H1 (cell line): ENCODE data around the gene SLC44A1. TPM values are rescaled to one million over a fixed set of nuclear protein-coding genes. Genes with fewer than 3 reads are reported as not detected.

ENCODE experiments used
- CTCF ChIA-PET: fragments of 300-600 bp; sonication (Branson Sonifier 250); formaldehyde crosslinking; loops from one replicate; lab custom pipeline; 2021; ENCODE audit not compliant: partially characterized antibody; lab: Charles Lee
- POLR2A ChIA-PET: fragments of 300-600 bp; sonication (Branson Sonifier 250); formaldehyde crosslinking; loops from one replicate; lab custom pipeline; 2021; ENCODE audit warnings: inconsistent platforms; ENCODE audit not compliant: partially characterized antibody; lab: Charles Lee
- DNase-seq, 2 experiments: peaks; one replicate each; pipeline versions ENCODE4 v3.0.0 to v3.0.0-alpha.2; 2010 to 2022; ENCODE audit warnings: low spot score in 2 of 2, low read depth in 1 of 2, mixed read lengths in 1 of 2
- FAIRE-seq: peaks from 2 replicates; lab custom pipeline; 2011; peaks lifted over from hg19 to GRCh38; lab: Jason Lieb, UNC
- H2AFZ ChIP-seq: 2 replicates; pipeline ENCODE4 v1.8.1; 2012; ENCODE audit warnings: low read length, inconsistent platforms
- H2AK5ac ChIP-seq: 2 replicates; pipeline ENCODE4 v1.6.1; 2013; ENCODE audit warnings: low read depth, low read length
- H2BK120ac ChIP-seq: replicated peaks from 2 replicates; pipeline ENCODE3; 2013; ENCODE audit warnings: low read depth, low read length, inconsistent platforms
- H2BK12ac ChIP-seq: 2 replicates; pipeline ENCODE4 v1.6.1; 2013; ENCODE audit warnings: low read depth, low read length
- H2BK15ac ChIP-seq: 2 replicates; pipeline ENCODE4 v1.6.1; 2013; ENCODE audit warnings: low read length
- H2BK20ac ChIP-seq: 2 replicates; pipeline ENCODE4 v1.6.1; 2013; ENCODE audit warnings: low read length
- H2BK5ac ChIP-seq: 2 replicates; pipeline ENCODE4 v1.6.1; 2013; ENCODE audit warnings: low read depth, low read length
- H3K14ac ChIP-seq: 2 replicates; pipeline ENCODE4 v1.6.1; 2013; ENCODE audit warnings: inconsistent platforms; ENCODE audit not compliant: insufficient read length
- H3K18ac ChIP-seq: 2 replicates; pipeline ENCODE4 v1.6.1; 2013; ENCODE audit warnings: low read length; ENCODE audit errors: extremely low read depth
- H3K23ac ChIP-seq: 2 replicates; pipeline ENCODE4 v1.6.1; 2013; ENCODE audit warnings: inconsistent platforms; ENCODE audit not compliant: insufficient read length
- H3K23me2 ChIP-seq: 2 replicates; pipeline ENCODE4 v1.6.1; 2013; ENCODE audit warnings: low read depth, low read length
- H3K27ac ChIP-seq: 2 replicates; pipeline ENCODE4 v1.6.1; 2011; ENCODE audit warnings: low read depth, low read length, inconsistent platforms
- H3K27me3 ChIP-seq, 4 experiments: replicated peaks in 1 of 4; 1 replicate in 1 of 4; 2 replicates in 3 of 4; pipeline versions ENCODE4 v1.6.1 to v1.8.1; 2011 to 2013; ENCODE audit warnings: low read length in 3 of 4, mild to moderate bottlenecking in 3 of 4, inconsistent platforms in 2 of 4, mixed read lengths in 2 of 4, moderate library complexity in 1 of 4; ENCODE audit not compliant: control insufficient read depth in 3 of 4, insufficient read depth in 3 of 4; ENCODE audit errors: extremely low read depth in 1 of 4
- H3K36me3 ChIP-seq, 4 experiments: 2 replicates each; pipeline versions ENCODE4 v1.6.1 to v1.8.1; 2011 to 2013; ENCODE audit warnings: mild to moderate bottlenecking in 4 of 4, low read length in 3 of 4, moderate library complexity in 2 of 4, control low read depth in 1 of 4, inconsistent platforms in 1 of 4; ENCODE audit not compliant: insufficient read depth in 4 of 4, control insufficient read depth in 2 of 4
- H3K4ac ChIP-seq: replicated peaks from 2 replicates; pipeline ENCODE3; 2013; ENCODE audit warnings: low read length, low read depth, mixed read lengths, inconsistent platforms; ENCODE audit not compliant: insufficient read length
- H3K4me1 ChIP-seq, 4 experiments: replicated peaks in 1 of 4; 1 replicate in 1 of 4; 2 replicates in 3 of 4; pipeline versions ENCODE4 v1.6.1 to v1.8.1; 2011 to 2013; ENCODE audit warnings: low read length in 3 of 4, inconsistent platforms in 2 of 4, mixed read lengths in 1 of 4; ENCODE audit not compliant: insufficient read depth in 4 of 4, control insufficient read depth in 3 of 4
- H3K4me2 ChIP-seq, 2 experiments: 2 replicates each; pipeline versions ENCODE4 v1.6.1 to v1.8.1; 2011 to 2013; ENCODE audit warnings: low read depth in 2 of 2, low read length in 2 of 2, control low read depth in 1 of 2, inconsistent platforms in 1 of 2, mild to moderate bottlenecking in 1 of 2; ENCODE audit not compliant: insufficient read depth in 1 of 2
- H3K4me3 ChIP-seq, 4 experiments: fragments of 200-600, 300-600 bp in 1 of 4; sonication (generic), shearing (Covaris generic), sonication (Bioruptor Twin) in 1 of 4; 2 replicates each; pipeline versions ENCODE4 v1.5.1 to v1.8.1; 2011 to 2016; ENCODE audit warnings: low read length in 4 of 4, low read depth in 3 of 4, control low read depth in 2 of 4, inconsistent platforms in 2 of 4, mild to moderate bottlenecking in 2 of 4, mixed read lengths in 1 of 4, moderate library complexity in 1 of 4; ENCODE audit not compliant: insufficient read depth in 2 of 4; ENCODE audit errors: extremely low read depth in 1 of 4
- H3K56ac ChIP-seq: replicated peaks from 2 replicates; pipeline ENCODE3; 2013; ENCODE audit warnings: low read depth, mild to moderate bottlenecking, mixed read lengths, low read length, inconsistent platforms; ENCODE audit not compliant: insufficient read length
- H3K79me1 ChIP-seq: 2 replicates; pipeline ENCODE4 v1.6.1; 2013; ENCODE audit warnings: low read depth, low read length, control low read depth
- H3K79me2 ChIP-seq, 2 experiments: 2 replicates each; pipeline versions ENCODE4 v1.6.1 to v1.8.1; 2012 to 2013; ENCODE audit warnings: low read length in 2 of 2, mild to moderate bottlenecking in 2 of 2, inconsistent platforms in 1 of 2; ENCODE audit not compliant: insufficient read depth in 2 of 2, control insufficient read depth in 1 of 2
- H3K9ac ChIP-seq, 4 experiments: replicated peaks in 1 of 4; 1 replicate in 1 of 4; 2 replicates in 3 of 4; pipeline versions ENCODE4 v1.6.1 to v1.8.1; 2011 to 2013; ENCODE audit warnings: low read depth in 3 of 4, low read length in 3 of 4, control low read depth in 2 of 4, mild to moderate bottlenecking in 2 of 4, moderate library complexity in 2 of 4, inconsistent platforms in 1 of 4; ENCODE audit errors: extremely low read depth in 1 of 4
- H3K9me3 ChIP-seq, 2 experiments: 2 replicates each; pipeline versions ENCODE4 v1.6.1 to v1.8.1; 2012 to 2013; ENCODE audit warnings: mild to moderate bottlenecking in 2 of 2, moderate library complexity in 2 of 2, control low read depth in 1 of 2, inconsistent platforms in 1 of 2, low read depth in 1 of 2, low read length in 1 of 2, mixed read lengths in 1 of 2; ENCODE audit not compliant: insufficient read depth in 2 of 2
- H4K20me1 ChIP-seq, 2 experiments: replicated peaks in 1 of 2; 2 replicates each; pipeline versions ENCODE3 to v1.8.1; 2011 to 2013; ENCODE audit warnings: inconsistent platforms in 2 of 2, low read length in 2 of 2, mild to moderate bottlenecking in 1 of 2; ENCODE audit not compliant: insufficient read depth in 2 of 2, control insufficient read depth in 1 of 2
- H4K5ac ChIP-seq: 2 replicates; pipeline ENCODE4 v1.6.1; 2013; ENCODE audit warnings: low read length, low read depth, mixed read lengths, inconsistent platforms; ENCODE audit not compliant: insufficient read length
- H4K8ac ChIP-seq: 2 replicates; pipeline ENCODE4 v1.8.0; 2013; ENCODE audit warnings: mild to moderate bottlenecking, moderate library complexity, low read length, inconsistent platforms; ENCODE audit not compliant: insufficient read depth; ENCODE audit errors: extremely low read depth
- H4K91ac ChIP-seq: replicated peaks from 2 replicates; pipeline ENCODE3; 2013; ENCODE audit warnings: low read length, mixed read lengths, inconsistent platforms; ENCODE audit not compliant: insufficient read length
- BACH1 ChIP-seq: IDR thresholded peaks from 2 replicates; pipeline ENCODE4 v1.6.1; 2012; ENCODE audit warnings: low read length, improper control_type of control experiment
- CEBPB ChIP-seq: IDR thresholded peaks from 2 replicates; pipeline ENCODE4 v1.6.1; 2012; ENCODE audit warnings: low read depth, low read length
- CTCF ChIP-seq, 3 experiments: IDR thresholded peaks; 1 replicate in 2 of 3; 2 replicates in 1 of 3; pipeline versions ENCODE4 v1.5.1 to v1.6.1; 2011; ENCODE audit warnings: low read length in 3 of 3, mild to moderate bottlenecking in 3 of 3, inconsistent platforms in 2 of 3, low read depth in 1 of 3, moderate library complexity in 1 of 3; ENCODE audit not compliant: insufficient read depth in 1 of 3; ENCODE audit errors: control extremely low read depth in 1 of 3
- EGR1 ChIP-seq: IDR thresholded peaks from 2 replicates; pipeline ENCODE4 v1.6.1; 2011; ENCODE audit warnings: low read depth, low read length, borderline replicate concordance
- KDM4A ChIP-seq: IDR thresholded peaks from one replicate; pipeline ENCODE4 v1.7.1; 2012; ENCODE audit warnings: low read depth, mild to moderate bottlenecking, moderate library complexity, low read length, inconsistent platforms; ENCODE audit not compliant: severe bottlenecking
- NRF1 ChIP-seq: IDR thresholded peaks from 2 replicates; pipeline ENCODE4 v1.6.1; 2011; ENCODE audit warnings: mild to moderate bottlenecking, low read depth, low read length, improper control_type of control experiment
- RAD21 ChIP-seq, 2 experiments: IDR thresholded peaks in 1 of 2; conservative IDR thresholded peaks in 1 of 2; 2 replicates each; pipeline ENCODE4 v1.6.1; 2011; ENCODE audit warnings: low read depth in 2 of 2, low read length in 2 of 2, improper control_type of control experiment in 1 of 2, inconsistent platforms in 1 of 2, mild to moderate bottlenecking in 1 of 2, moderate library complexity in 1 of 2
- SP4 ChIP-seq: IDR thresholded peaks from 2 replicates; pipeline ENCODE4 v1.6.1; 2012; ENCODE audit warnings: low read length, inconsistent platforms
- SUZ12 ChIP-seq: fragments of 200-600 bp; sonication (generic); IDR thresholded peaks from 2 replicates; pipeline ENCODE4 v1.6.1; 2012; ENCODE audit warnings: mild to moderate bottlenecking, inconsistent platforms, low read length, moderate library complexity, mixed read lengths
- TBP ChIP-seq: IDR thresholded peaks from 2 replicates; pipeline ENCODE4 v1.6.1; 2011; ENCODE audit warnings: low read depth, low read length, improper control_type of control experiment
- TEAD4 ChIP-seq: IDR thresholded peaks from 2 replicates; pipeline ENCODE4 v1.6.1; 2012; ENCODE audit warnings: low read depth, low read length, inconsistent platforms, mixed read lengths
- YY1 ChIP-seq: IDR thresholded peaks from 2 replicates; pipeline ENCODE4 v1.6.1; 2011; ENCODE audit warnings: low read depth, mild to moderate bottlenecking, low read length
- WGBS, 2 experiments: shearing (Covaris generic) in 1 of 2; methylation state at CpG; one replicate each; pipeline versions ENCODE4 v1.1.6 to v1.1.7; 2013 to 2015; ENCODE audit warnings: low lambda C conversion rate in 2 of 2, mixed read lengths in 2 of 2, inconsistent platforms in 1 of 2, low coverage in 1 of 2, missing lambda C conversion rate in 1 of 2; ENCODE audit not compliant: insufficient replicate concordance in 2 of 2, insufficient coverage in 1 of 2, insufficient read length in 1 of 2; ENCODE audit errors: extremely low coverage in 1 of 2, missing lambda C conversion rate in 1 of 2; 5-methylcytosine and 5-hydroxymethylcytosine counted together
- polyA plus RNA-seq, 7 experiments: library from polyadenylated mRNA; depleted of rRNA in 3 of 7; stranded (reverse) in 5 of 7; unstranded in 2 of 7; fragments of >200 nt in 5 of 7; fragments of 200-250 nt in 2 of 7; gene quantifications; 1 replicate in 5 of 7; 2 replicates in 1 of 7; 4 replicates in 1 of 7; pipeline versions ENCODE4 v1.2.1 to v1.2.3, GENCODE V29; 2011 to 2013; ENCODE audit warnings: missing spikeins in 2 of 7, mixed read lengths in 2 of 7
- total RNA-seq: library from RNA; stranded (reverse); fragmentation: NEBNext Ultra II Directional; extraction: Animal tissue kit (Norgen Biotek cat#: 25700); gene quantifications from 2 replicates; pipeline ENCODE4 v1.2.1, GENCODE V29; 2021

Gene SLC44A1
- total and polyA plus RNA-seq, 2 of the 8 experiments (the other 6 are each of a cell fraction or from before 2014, with no cell fraction given), result 30.5 to 71.2 TPM

GRCh38 chr9:105473221-105473620 lies 228.8 kb downstream of the SLC44A1 start:
- Histone ChIP-seq H3K4me3 (no peak overlapping the region), H3K79me1 (no peaks in the 10 kb centered on the region; the same call in 1 of the 2 replicates), H4K91ac (no peak overlapping the region), H4K8ac (no peak overlapping the region), H2BK120ac (no peak overlapping the region), H2BK15ac (no peak overlapping the region), H3K27me3 (no peaks in the 10 kb centered on the region), H3K4me1 (no peaks in the 10 kb centered on the region), H2BK20ac (no peak overlapping the region), H2AFZ (no peak overlapping the region), H3K23me2 (no peaks in the 10 kb centered on the region), H3K9ac (no peak overlapping the region), H3K14ac (no peak overlapping the region), H3K9me3 (no peaks in the 10 kb centered on the region), H4K5ac (no peak overlapping the region), H2AK5ac (no peak overlapping the region), H3K36me3 (peaks cover 0 to 5% (median 3%) of the 10 kb centered on the region in 4 experiments; a peak in 2 of 8 replicates), H3K18ac (no peak overlapping the region), H3K56ac (no peak overlapping the region), H3K23ac (no peak overlapping the region), H4K20me1 (no peaks in the 10 kb centered on the region), H2BK12ac (no peak overlapping the region), H3K79me2 (no peaks in the 10 kb centered on the region), H3K27ac (no peak overlapping the region), H2BK5ac (no peak overlapping the region), H3K4me2 (no peak overlapping the region), H3K4ac (no peak overlapping the region)
- no peak for DNase-seq
- CTCF ChIA-PET, result interaction anchor here (0.9 to 1.9 kb wide), 5 partner anchors 8 to 610 kb away, joined by 3 to 7 read pairs (median 6); no protein-coding TSS in a partner anchor
- WGBS, 2 experiments, result 92% methylated on average over 2 of the region's 2 CpGs; no CpG with 5 or more reads in 1 of the 2 experiments
- POLR2A ChIA-PET, result no interaction called here
- no peak for FAIRE-seq
- no peak for TF ChIP-seq NRF1
- no peak for TF ChIP-seq CTCF (IDR thresholded peaks at IDR 0.05; ENCODE audit: control extremely low read depth in 1 of 3, insufficient read depth in 1 of 3, low read depth in 1 of 3, low read length in 3 of 3)
- no peak for TF ChIP-seq CEBPB
- no peak for TF ChIP-seq EGR1
- no peak for TF ChIP-seq TBP
- no peak for TF ChIP-seq SP4
- no peak for TF ChIP-seq KDM4A
- no peak for TF ChIP-seq YY1
- no peak for TF ChIP-seq RAD21 (IDR thresholded peaks at IDR 0.05 in 1 of 2, conservative IDR thresholded peaks at IDR 0.05 in 1 of 2; ENCODE audit: low read depth in 2 of 2, low read length in 2 of 2)
- no peak for TF ChIP-seq SUZ12
- TF ChIP-seq BACH1, result no peak
- no peak for TF ChIP-seq TEAD4
